Astrocyte (in vitro differentiated cells and primary cell): ENCODE data around the gene VAT1L. TPM values are rescaled to one million over a fixed set of nuclear protein-coding genes. Genes with fewer than 3 reads are reported as not detected.

Experiments used
- DNase-seq: peaks from one replicate; pipeline ENCODE4 v3.0.0-alpha.2; 2010; ENCODE audit warnings: low read depth
- FAIRE-seq: peaks from 2 replicates; lab custom pipeline; 2011; peaks lifted over from hg19 to GRCh38; lab: Jason Lieb, UNC
- H2AFZ ChIP-seq: 2 replicates; pipeline ENCODE4 v1.6.0; 2012; ENCODE audit warnings: low read depth, low read length, inconsistent platforms
- H3K27ac ChIP-seq: 2 replicates; pipeline ENCODE4 v1.5.1; 2011; ENCODE audit warnings: low read depth, low read length, inconsistent platforms
- H3K27me3 ChIP-seq: 2 replicates; pipeline ENCODE4 v1.6.0; 2011; ENCODE audit warnings: low read length, inconsistent platforms; ENCODE audit not compliant: insufficient read depth
- H3K36me3 ChIP-seq: 2 replicates; pipeline ENCODE4 v1.5.1; 2011; ENCODE audit warnings: low read length, inconsistent platforms; ENCODE audit not compliant: insufficient read depth
- H3K4me1 ChIP-seq: 2 replicates; pipeline ENCODE4 v1.5.1; 2011; ENCODE audit warnings: low read length, inconsistent platforms; ENCODE audit not compliant: insufficient read depth
- H3K4me2 ChIP-seq: 2 replicates; pipeline ENCODE4 v1.6.0; 2012; ENCODE audit warnings: low read length, inconsistent platforms
- H3K4me3 ChIP-seq: 2 replicates; pipeline ENCODE4 v1.5.1; 2011; ENCODE audit warnings: low read depth, mild to moderate bottlenecking, low read length, inconsistent platforms; ENCODE audit not compliant: insufficient read depth
- H3K79me2 ChIP-seq: 2 replicates; pipeline ENCODE4 v1.6.0; 2012; ENCODE audit warnings: mild to moderate bottlenecking, low read length, inconsistent platforms; ENCODE audit not compliant: insufficient read depth
- H3K9ac ChIP-seq: 2 replicates; pipeline ENCODE4 v1.6.0; 2012; ENCODE audit warnings: mild to moderate bottlenecking, low read length, inconsistent platforms
- H3K9me3 ChIP-seq: 2 replicates; pipeline ENCODE4 v1.5.1; 2012; ENCODE audit warnings: low read depth, mild to moderate bottlenecking, low read length, inconsistent platforms; ENCODE audit not compliant: insufficient read depth
- H4K20me1 ChIP-seq: 2 replicates; pipeline ENCODE4 v1.6.0; 2012; ENCODE audit warnings: low read length, inconsistent platforms; ENCODE audit not compliant: insufficient read depth
- H3K27ac Mint-ChIP-seq: one replicate; pipeline ENCODE4 v1.8.0; 2021; ENCODE audit warnings: mild to moderate bottlenecking, mixed read lengths; ENCODE audit not compliant: unreplicated experiment
- H3K27me3 Mint-ChIP-seq: one replicate; pipeline ENCODE4 v1.8.0; 2021; ENCODE audit warnings: low read depth, mixed read lengths; ENCODE audit not compliant: unreplicated experiment
- H3K36me3 Mint-ChIP-seq: one replicate; pipeline ENCODE4 v1.8.0; 2021; ENCODE audit warnings: low read depth, mixed read lengths; ENCODE audit not compliant: unreplicated experiment
- H3K4me1 Mint-ChIP-seq: one replicate; pipeline ENCODE4 v1.8.0; 2021; ENCODE audit warnings: low read depth, mixed read lengths; ENCODE audit not compliant: unreplicated experiment
- H3K4me3 Mint-ChIP-seq: one replicate; pipeline ENCODE4 v1.8.0; 2021; ENCODE audit warnings: mild to moderate bottlenecking, moderate library complexity, mixed read lengths; ENCODE audit not compliant: unreplicated experiment
- H3K9me3 Mint-ChIP-seq: one replicate; pipeline ENCODE4 v1.8.0; 2021; ENCODE audit warnings: mild to moderate bottlenecking, mixed read lengths; ENCODE audit not compliant: unreplicated experiment
- EZH2 ChIP-seq: IDR thresholded peaks from 2 replicates; pipeline ENCODE4 v1.6.1; 2012; ENCODE audit warnings: mild to moderate bottlenecking, low read length, inconsistent platforms; ENCODE audit not compliant: insufficient read depth
- total RNA-seq: library from RNA; stranded (reverse); gene quantifications from 2 replicates; pipeline ENCODE4 v1.2.1, GENCODE V29; 2021
- TF ChIP-seq, protein P1 (sequence below): IDR thresholded peaks from 2 replicates; pipeline ENCODE4 v1.5.1; 2011; ENCODE audit warnings: low read depth, mild to moderate bottlenecking, inconsistent platforms, low read length, moderate library complexity; ENCODE audit not compliant: insufficient read depth

VAT1L gene
- total RNA-seq, 1 donor from 2014 or later, result 3.3 TPM

DNA sequence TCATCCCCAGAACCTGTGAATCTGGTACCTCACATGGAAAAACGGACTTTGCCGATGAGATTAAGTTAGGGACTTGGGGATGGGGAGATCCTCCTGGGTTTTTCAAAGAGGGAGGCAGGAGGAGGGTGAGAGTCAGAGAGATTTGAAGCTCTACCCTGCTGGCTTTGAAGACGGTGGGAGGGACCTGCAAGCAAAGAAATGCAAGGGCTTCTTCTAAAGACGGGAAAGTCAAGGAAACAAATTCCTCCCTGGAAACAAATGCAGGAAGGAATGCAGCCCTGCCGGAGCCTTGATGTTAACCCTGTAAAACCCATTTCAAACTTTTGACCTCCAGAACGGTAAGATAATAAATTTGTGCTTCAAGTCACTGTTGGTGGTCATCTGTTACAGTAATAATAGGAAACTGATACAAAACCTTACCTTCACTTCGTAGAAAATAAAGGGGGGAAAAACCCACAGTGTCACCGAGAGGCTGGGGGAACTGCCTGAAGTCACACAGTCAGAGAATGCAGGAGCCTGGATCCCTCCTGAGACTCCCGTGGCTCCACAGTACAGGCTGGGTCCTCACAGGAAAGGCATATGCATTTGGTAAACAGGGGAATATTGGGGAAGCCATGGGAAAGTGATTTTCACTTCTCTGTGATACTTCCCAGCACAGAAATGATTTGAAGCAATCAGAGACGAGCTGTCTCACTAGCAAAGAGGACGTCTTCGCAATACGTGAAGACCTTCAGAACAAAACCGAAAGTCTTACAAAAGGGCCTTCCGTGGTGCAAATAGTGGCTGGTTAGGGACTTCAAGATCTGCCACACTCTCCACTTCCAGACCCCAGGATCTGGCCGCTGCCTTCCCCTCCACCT is 175.1 kb downstream of the VAT1L start:
- Histone ChIP-seq H3K79me2 (no peaks in the 10 kb centered on the region), H3K27me3 (no peaks in the 10 kb centered on the region), H2AFZ (no peak overlapping the region), H4K20me1 (no peaks in the 10 kb centered on the region), H3K36me3 (no peaks in the 10 kb centered on the region), H3K4me1 (peaks cover 5% of the 10 kb centered on the region), H3K9me3 (no peaks in the 10 kb centered on the region), H3K27ac (no peak overlapping the region), H3K4me3 (no peak overlapping the region), H3K4me2 (no peak overlapping the region), H3K9ac (no peak overlapping the region)
- peaks cover 4% of the 10 kb centered on the region for H3K36me3 Mint-ChIP-seq
- peaks cover 17% of the 10 kb centered on the region for H3K27me3 Mint-ChIP-seq
- DNase-seq (peak; percentile 19), FAIRE-seq (no peak)
- H3K4me1 Mint-ChIP-seq, result peaks cover 4% of the 10 kb centered on the region
- peaks cover 9% of the 10 kb centered on the region for H3K9me3 Mint-ChIP-seq
- no peak overlapping the region for H3K4me3 Mint-ChIP-seq
- no peak for TF ChIP-seq EZH2
- TF ChIP-seq, protein P1, sequence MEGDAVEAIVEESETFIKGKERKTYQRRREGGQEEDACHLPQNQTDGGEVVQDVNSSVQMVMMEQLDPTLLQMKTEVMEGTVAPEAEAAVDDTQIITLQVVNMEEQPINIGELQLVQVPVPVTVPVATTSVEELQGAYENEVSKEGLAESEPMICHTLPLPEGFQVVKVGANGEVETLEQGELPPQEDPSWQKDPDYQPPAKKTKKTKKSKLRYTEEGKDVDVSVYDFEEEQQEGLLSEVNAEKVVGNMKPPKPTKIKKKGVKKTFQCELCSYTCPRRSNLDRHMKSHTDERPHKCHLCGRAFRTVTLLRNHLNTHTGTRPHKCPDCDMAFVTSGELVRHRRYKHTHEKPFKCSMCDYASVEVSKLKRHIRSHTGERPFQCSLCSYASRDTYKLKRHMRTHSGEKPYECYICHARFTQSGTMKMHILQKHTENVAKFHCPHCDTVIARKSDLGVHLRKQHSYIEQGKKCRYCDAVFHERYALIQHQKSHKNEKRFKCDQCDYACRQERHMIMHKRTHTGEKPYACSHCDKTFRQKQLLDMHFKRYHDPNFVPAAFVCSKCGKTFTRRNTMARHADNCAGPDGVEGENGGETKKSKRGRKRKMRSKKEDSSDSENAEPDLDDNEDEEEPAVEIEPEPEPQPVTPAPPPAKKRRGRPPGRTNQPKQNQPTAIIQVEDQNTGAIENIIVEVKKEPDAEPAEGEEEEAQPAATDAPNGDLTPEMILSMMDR, result no peak
- no peak overlapping the region for H3K27ac Mint-ChIP-seq

DNA sequence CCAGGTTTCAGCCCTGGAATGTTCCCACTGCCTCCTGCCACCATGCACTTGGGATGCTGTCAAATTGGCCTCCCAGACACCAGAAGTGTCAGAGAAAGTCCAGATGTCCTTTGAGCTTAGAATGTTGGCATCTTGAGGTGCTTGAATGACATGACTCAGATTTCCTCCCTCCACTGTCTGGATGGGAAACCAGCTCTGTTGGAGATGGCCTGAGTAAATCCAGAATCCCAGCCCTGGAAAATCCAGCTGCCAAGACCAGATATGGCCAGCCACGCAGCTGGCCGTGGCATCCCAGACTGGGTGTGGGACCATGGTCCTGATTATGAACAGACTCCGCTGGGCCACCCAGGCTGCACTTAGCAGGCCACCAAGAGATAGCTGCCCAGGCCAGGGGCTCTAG is 177.0 kb downstream of the VAT1L start:
- DNase-seq, result no peak
- Histone ChIP-seq H3K9me3 (no peaks in the 10 kb centered on the region), H3K79me2 (no peaks in the 10 kb centered on the region), H3K27me3 (no peaks in the 10 kb centered on the region), H3K36me3 (no peaks in the 10 kb centered on the region), H3K4me2 (no peak overlapping the region), H4K20me1 (no peaks in the 10 kb centered on the region), H3K4me1 (peaks cover 5% of the 10 kb centered on the region), H2AFZ (no peak overlapping the region), H3K9ac (no peak overlapping the region), H3K27ac (no peak overlapping the region), H3K4me3 (no peak overlapping the region)
- H3K9me3 Mint-ChIP-seq, result peaks cover 9% of the 10 kb centered on the region
- peaks cover 4% of the 10 kb centered on the region for H3K4me1 Mint-ChIP-seq
- TF ChIP-seq, protein P1, result no peak
- no peak for TF ChIP-seq EZH2
- peaks cover 20% of the 10 kb centered on the region for H3K27me3 Mint-ChIP-seq
- no peak overlapping the region for H3K27ac Mint-ChIP-seq
- no peak for FAIRE-seq
- no peak overlapping the region for H3K4me3 Mint-ChIP-seq
- peaks cover 4% of the 10 kb centered on the region for H3K36me3 Mint-ChIP-seq
